ENCODE measurements around the gene CFDP1.

CFDP1 gene

GRCh38 chr16:75371171-75371570, 62.1 kb downstream of the CFDP1 start:
- DNase-seq, result no peak

- no peak for DNase-seq
Measured at GRCh38 chr16:75364286-75364791, 69.0 kb downstream of the CFDP1 start.

- no peak for DNase-seq
Measured at GRCh38 chr16:75362846-75363245, 70.5 kb downstream of the CFDP1 start.

GRCh38 chr16:75361936-75362335, 71.4 kb downstream of the CFDP1 start:
- no peak for DNase-seq

GRCh38 chr16:75354170-75354569, 79.1 kb downstream of the CFDP1 start:
- DNase-seq, result no peak

GRCh38 chr16:75351183-75351582, 82.1 kb downstream of the CFDP1 start:
- DNase-seq, result no peak

- no peak for DNase-seq
Measured at GRCh38 chr16:75345711-75346110, 87.6 kb downstream of the CFDP1 start.

GRCh38 chr16:75343941-75344340, 89.4 kb downstream of the CFDP1 start:
- DNase-seq, result no peak

- no peak for DNase-seq
Measured at GRCh38 chr16:75343286-75343685, 90.0 kb downstream of the CFDP1 start.

- DNase-seq, result no peak
Measured at GRCh38 chr16:75342308-75342811, 90.9 kb downstream of the CFDP1 start.

- DNase-seq, result no peak
Measured at GRCh38 chr16:75341564-75342307, 91.6 kb downstream of the CFDP1 start.

GRCh38 chr16:75340741-75341491, 92.4 kb downstream of the CFDP1 start:
- no peak for DNase-seq

GRCh38 chr16:75337430-75337829, 95.9 kb downstream of the CFDP1 start:
- DNase-seq, result no peak

- DNase-seq, result no peak
Measured at GRCh38 chr16:75336521-75336920, 96.8 kb downstream of the CFDP1 start.

- no peak for DNase-seq
Measured at GRCh38 chr16:75333721-75334163, 99.6 kb downstream of the CFDP1 start.

- no peak for DNase-seq
Measured at GRCh38 chr16:75329943-75330342, 103.4 kb downstream of the CFDP1 start.

GRCh38 chr16:75326333-75326732, 107.0 kb downstream of the CFDP1 start:
- no peak for DNase-seq

GRCh38 chr16:75323933-75324332, 109.4 kb downstream of the CFDP1 start:
- DNase-seq, result no peak

GRCh38 chr16:75323198-75323597, 110.1 kb downstream of the CFDP1 start:
- no peak for DNase-seq

GRCh38 chr16:75322740-75323139, 110.6 kb downstream of the CFDP1 start:
- no peak for DNase-seq

- DNase-seq, result no peak
Measured at GRCh38 chr16:75320435-75320834, 112.9 kb downstream of the CFDP1 start.

GRCh38 chr16:75319513-75320411, 113.5 kb downstream of the CFDP1 start:
- DNase-seq, result no peak

- no peak for DNase-seq
Measured at GRCh38 chr16:75318737-75319136, 114.6 kb downstream of the CFDP1 start.

Data from NCI-H526 (cell line).